ENCODE measurements around the gene SUGCT.

DNA sequence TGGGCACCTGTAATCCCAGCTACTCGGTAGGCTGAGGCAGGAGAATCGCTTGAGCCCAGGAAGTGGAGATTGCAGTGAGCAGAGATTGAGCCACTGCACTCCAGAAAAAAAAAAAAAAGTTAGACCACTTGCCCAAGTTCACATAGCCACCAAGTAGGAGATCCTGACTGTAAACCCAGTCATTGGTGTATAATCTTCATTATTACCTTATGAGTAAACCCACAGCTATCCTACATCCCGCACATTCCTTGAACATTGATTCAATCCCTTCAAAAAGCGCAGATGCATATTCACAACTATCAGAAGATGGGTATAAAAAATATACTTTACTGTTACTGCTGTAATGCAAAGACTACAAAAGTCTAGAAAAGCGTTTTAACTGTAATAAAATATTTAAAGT, 512.9 kb downstream of the SUGCT start:
- TF ChIP-seq POLR2A (IDR thresholded peaks at IDR 0.05) (no peak), POLR2AphosphoS5 (IDR thresholded peaks at IDR 0.05) (no peak)
- TF ChIP-seq, protein P1, sequence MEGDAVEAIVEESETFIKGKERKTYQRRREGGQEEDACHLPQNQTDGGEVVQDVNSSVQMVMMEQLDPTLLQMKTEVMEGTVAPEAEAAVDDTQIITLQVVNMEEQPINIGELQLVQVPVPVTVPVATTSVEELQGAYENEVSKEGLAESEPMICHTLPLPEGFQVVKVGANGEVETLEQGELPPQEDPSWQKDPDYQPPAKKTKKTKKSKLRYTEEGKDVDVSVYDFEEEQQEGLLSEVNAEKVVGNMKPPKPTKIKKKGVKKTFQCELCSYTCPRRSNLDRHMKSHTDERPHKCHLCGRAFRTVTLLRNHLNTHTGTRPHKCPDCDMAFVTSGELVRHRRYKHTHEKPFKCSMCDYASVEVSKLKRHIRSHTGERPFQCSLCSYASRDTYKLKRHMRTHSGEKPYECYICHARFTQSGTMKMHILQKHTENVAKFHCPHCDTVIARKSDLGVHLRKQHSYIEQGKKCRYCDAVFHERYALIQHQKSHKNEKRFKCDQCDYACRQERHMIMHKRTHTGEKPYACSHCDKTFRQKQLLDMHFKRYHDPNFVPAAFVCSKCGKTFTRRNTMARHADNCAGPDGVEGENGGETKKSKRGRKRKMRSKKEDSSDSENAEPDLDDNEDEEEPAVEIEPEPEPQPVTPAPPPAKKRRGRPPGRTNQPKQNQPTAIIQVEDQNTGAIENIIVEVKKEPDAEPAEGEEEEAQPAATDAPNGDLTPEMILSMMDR (IDR thresholded peaks at IDR 0.05 in 8 of 11, conservative IDR thresholded peaks at IDR 0.05 in 3 of 11): no peak
